HepG2 (cell line): Measurements from ENCODE around the gene SOX13. TPM values are rescaled to one million over a fixed set of nuclear protein-coding genes. Genes with fewer than 3 reads are reported as not detected.

Source experiments
- ATAC-seq: fragments of 200-7000 bp; cut with Tn5 transposase; 3 replicates; pipeline ENCODE4 v1.9.1; 2020; ENCODE audit warnings: mild to moderate bottlenecking, moderate library complexity
- BruUV-seq: library from RNA; stranded (reverse); fragments of 400-500 nt; replicated peaks from 2 replicates; lab custom pipeline; 2021; lab: Mats Ljungman, UMichigan
- CTCF ChIA-PET: fragments of 300-600 bp; formaldehyde crosslinking; extraction: SDS; loops from one replicate; lab custom pipeline; 2021; ENCODE audit warnings: low total read pairs, inconsistent platforms, low intra/inter-chr PET ratio; lab: Yijun Ruan, JAX
- POLR2A ChIA-PET: fragments of 350-600 bp; sonication (Branson Sonifier 250); formaldehyde crosslinking; loops from one replicate; lab custom pipeline; 2020; ENCODE audit warnings: antibody characterized with exemption, inconsistent platforms; lab: Yijun Ruan, JAX
- DNase-seq: peaks from one replicate; pipeline ENCODE4 v3.0.0-alpha.2; 2015; ENCODE audit warnings: low spot score
- FAIRE-seq: peaks from 3 replicates; lab custom pipeline; 2011; peaks lifted over from hg19 to GRCh38; lab: Jason Lieb, UNC
- H2AFZ ChIP-seq: one replicate; pipeline ENCODE4 v1.6.1; 2011; ENCODE audit warnings: low read length, inconsistent platforms
- H3K27ac ChIP-seq: fragments of 300-600 bp; 3 replicates; pipeline ENCODE4 v1.8.0; 2011; ENCODE audit warnings: mixed run types, mild to moderate bottlenecking, mixed read lengths, low read length, inconsistent platforms; ENCODE audit not compliant: insufficient read depth; ENCODE audit errors: extremely low read length
- H3K27me3 ChIP-seq, 2 experiments: fragments of 200-600 bp in 1 of 2; 2 replicates in 1 of 2; 3 replicates in 1 of 2; pipeline versions ENCODE4 v1.6.0 to v1.8.0; 2011; ENCODE audit warnings: low read length in 2 of 2, mild to moderate bottlenecking in 2 of 2, moderate library complexity in 2 of 2, inconsistent platforms in 1 of 2; ENCODE audit not compliant: insufficient read depth in 2 of 2, control insufficient read depth in 1 of 2
- H3K36me3 ChIP-seq, 2 experiments: fragments of 200-600 bp in 1 of 2; replicated peaks in 1 of 2; 2 replicates in 1 of 2; 3 replicates in 1 of 2; pipeline versions ENCODE4 v1.5.1 to v1.8.0; 2011; ENCODE audit warnings: low read length in 2 of 2, inconsistent platforms in 1 of 2; ENCODE audit not compliant: insufficient read depth in 2 of 2, control insufficient read depth in 1 of 2
- H3K4me1 ChIP-seq: 2 replicates; pipeline ENCODE4 v1.5.1; 2012; ENCODE audit warnings: low read length, inconsistent platforms; ENCODE audit not compliant: insufficient read depth
- H3K4me2 ChIP-seq: 2 replicates; pipeline ENCODE4 v1.6.0; 2011; ENCODE audit warnings: low read depth, low read length, inconsistent platforms
- H3K4me3 ChIP-seq, 3 experiments: fragments of 200-600 bp in 1 of 3; sonication (generic), shearing (Covaris generic) in 1 of 3; replicated peaks in 1 of 3; 2 replicates each; pipeline ENCODE4 v1.5.1; 2011 to 2016; ENCODE audit warnings: low read length in 3 of 3, inconsistent platforms in 2 of 3, low read depth in 2 of 3, mild to moderate bottlenecking in 2 of 3, control low read depth in 1 of 3, mixed read lengths in 1 of 3; ENCODE audit not compliant: insufficient read depth in 1 of 3
- H3K79me2 ChIP-seq: one replicate; pipeline ENCODE4 v1.6.1; 2011; ENCODE audit warnings: low read length, inconsistent platforms; ENCODE audit not compliant: insufficient read depth
- H3K9ac ChIP-seq: 2 replicates; pipeline ENCODE4 v1.6.0; 2011; ENCODE audit warnings: mild to moderate bottlenecking, low read depth, low read length, inconsistent platforms; ENCODE audit not compliant: insufficient read depth
- H3K9me3 ChIP-seq: 2 replicates; pipeline ENCODE4 v1.5.1; 2012; ENCODE audit warnings: mild to moderate bottlenecking, low read length
- H4K20me1 ChIP-seq: 2 replicates; pipeline ENCODE4 v1.6.0; 2011; ENCODE audit warnings: inconsistent platforms, mild to moderate bottlenecking, low read length, moderate library complexity; ENCODE audit not compliant: insufficient read depth
- MBNL3 ChIP-seq: fragments of 250-450 bp; sonication (Bioruptor Pico); conservative IDR thresholded peaks from 2 replicates; pipeline ENCODE4 v1.8.0; 2022; ENCODE audit warnings: mild to moderate bottlenecking, inconsistent platforms
- ONECUT2 ChIP-seq: sonication (generic); formaldehyde crosslinking; IDR thresholded peaks from 2 replicates; pipeline ENCODE4 v1.4.0; 2020; ENCODE audit warnings: missing genetic modification reagents
- PPARG ChIP-seq: conservative IDR thresholded peaks from 2 replicates; pipeline ENCODE4 v1.6.1; 2016; ENCODE audit warnings: missing biosample characterization, missing genetic modification reagents
- TCF12 ChIP-seq, 2 experiments: fragments of 450-650 bp in 1 of 2; sonication (generic) in 1 of 2; formaldehyde crosslinking in 1 of 2; IDR thresholded peaks; 2 replicates each; pipeline versions ENCODE4 v1.6.1 to v1.8.0; 2017 to 2022; ENCODE audit warnings: antibody characterized with exemption in 1 of 2, mild to moderate bottlenecking in 1 of 2, missing genetic modification reagents in 1 of 2, moderate library complexity in 1 of 2
- TOE1 ChIP-seq: sonication (generic); formaldehyde crosslinking; IDR thresholded peaks from 2 replicates; pipeline ENCODE4 v1.4.0; 2020; ENCODE audit warnings: mild to moderate bottlenecking, missing genetic modification reagents
- ZNF101 ChIP-seq: sonication (generic); formaldehyde crosslinking; IDR thresholded peaks from 2 replicates; pipeline ENCODE4 v1.4.0; 2020; ENCODE audit warnings: mild to moderate bottlenecking, low read depth, missing genetic modification reagents, borderline replicate concordance
- ZNF431 ChIP-seq: sonication (generic); formaldehyde crosslinking; IDR thresholded peaks from 2 replicates; pipeline ENCODE4 v1.9.0; 2022; ENCODE audit warnings: missing genetic modification reagents, low read depth, mild to moderate bottlenecking, borderline replicate concordance
- ZNF546 ChIP-seq: sonication (generic); formaldehyde crosslinking; conservative IDR thresholded peaks from 2 replicates; pipeline ENCODE4 v1.8.1; 2023; ENCODE audit warnings: mild to moderate bottlenecking, missing genetic modification reagents
- ZNF75D ChIP-seq: sonication (generic); formaldehyde crosslinking; IDR thresholded peaks from 2 replicates; pipeline ENCODE4 v1.8.1; 2023; ENCODE audit warnings: missing genetic modification reagents, mild to moderate bottlenecking, borderline replicate concordance
- WGBS: methylation state at CpG from one replicate; pipeline ENCODE4 v1.1.6; 2017; ENCODE audit warnings: low lambda C conversion rate; 5-methylcytosine and 5-hydroxymethylcytosine counted together
- in situ Hi-C: cut with HindIII; loops from 2 replicates; pipeline ENCODE4 v1.10.0; 2017; ENCODE audit warnings: low pct_unique_long_range_greater_than_20kb; ENCODE audit not compliant: extremely low pct_ligation_motif_present
- intact Hi-C: fragments of 100-400 bp; cut with micrococcal nuclease; formaldehyde crosslinking; loops from one replicate; pipeline ENCODE4 v1.10.0; 2022; ENCODE audit not compliant: unreplicated experiment
- polyA plus RNA-seq, 8 experiments: library from polyadenylated mRNA; depleted of rRNA in 3 of 8; stranded (reverse) in 7 of 8; unstranded in 1 of 8; fragments of >200 nt; fragmentation: Illumina TruSeq in 4 of 8; extraction: Trizol in 4 of 8; gene quantifications; 2 replicates each; pipeline versions ENCODE4 v1.2.1 to v1.2.3, GENCODE V29; 2011 to 2016; ENCODE audit warnings: low read depth in 4 of 8, missing spikeins in 1 of 8, mixed read lengths in 1 of 8; ENCODE audit not compliant: insufficient read depth in 1 of 8
- total RNA-seq, 5 experiments: library from RNA; depleted of rRNA; stranded (reverse); fragments of >200 nt; fragmentation: Illumina TruSeq; extraction: Trizol; gene quantifications; 2 replicates each; pipeline ENCODE4 v1.2.3, GENCODE V29; 2016; ENCODE audit warnings: low read depth in 1 of 5
- TF ChIP-seq, protein P1 (sequence below): sonication (generic); formaldehyde crosslinking; IDR thresholded peaks from 2 replicates; pipeline ENCODE4 v1.5.0; 2020; ENCODE audit warnings: missing genetic modification reagents, mild to moderate bottlenecking, borderline replicate concordance
- TF ChIP-seq, protein P2 (sequence below): sonication (generic); formaldehyde crosslinking; IDR thresholded peaks from 2 replicates; pipeline ENCODE4 v1.4.0; 2020; ENCODE audit warnings: missing genetic modification reagents
- TF ChIP-seq, protein P3 (sequence below): sonication (generic); formaldehyde crosslinking; IDR thresholded peaks from 2 replicates; pipeline ENCODE4 v1.8.1; 2023; ENCODE audit warnings: mild to moderate bottlenecking, inconsistent platforms, moderate library complexity, missing genetic modification reagents, borderline replicate concordance

Gene SOX13
- total and polyA plus RNA-seq, 2 of the 13 experiments (the other 11 are each of a cell fraction or from before 2014, with no cell fraction given) = 13.3 to 15.8 TPM

DNA sequence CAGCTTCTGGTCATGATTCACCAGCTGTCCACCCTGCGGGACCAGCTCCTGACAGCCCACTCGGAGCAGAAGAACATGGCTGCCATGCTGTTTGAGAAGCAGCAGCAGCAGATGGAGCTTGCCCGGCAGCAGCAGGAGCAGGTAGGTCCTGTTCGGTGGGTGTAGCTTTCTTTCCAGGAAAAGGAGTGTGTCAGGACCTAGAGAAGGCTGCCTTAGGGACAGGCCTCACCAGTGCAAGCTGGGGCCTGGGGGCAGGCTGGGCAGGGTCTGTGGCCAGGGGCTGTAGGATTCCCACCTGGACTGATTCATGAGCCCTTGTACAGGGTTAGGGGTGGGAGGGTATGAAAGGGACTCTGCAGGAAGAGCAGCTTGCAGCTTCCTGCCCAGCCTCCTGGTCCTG, 43.6 kb downstream of the SOX13 start:
- H3K9ac ChIP-seq = no peak overlapping the region
- peaks cover 13% of the 10 kb centered on the region for H3K79me2 ChIP-seq
- CTCF ChIA-PET = no interaction called here
- DNase-seq (no peak), FAIRE-seq (no peak), ATAC-seq (no peak; the same call in 2 of the 3 replicates)
- POLR2A ChIA-PET = no interaction called here
- WGBS = 100% methylated on average over 4 of the region's 4 CpGs
- peaks cover 31 to 64% of the 10 kb centered on the region in 2 experiments for H3K36me3 ChIP-seq
- no TSS peak for BruUV-seq
- peaks cover 12% of the 10 kb centered on the region for H3K4me1 ChIP-seq
- H2AFZ ChIP-seq = no peak overlapping the region
- intact Hi-C loops = no loop called here
- no peaks in the 10 kb centered on the region for H3K27me3 ChIP-seq
- in situ Hi-C loops = no loop called here
- H3K9me3 ChIP-seq = no peaks in the 10 kb centered on the region
- H3K27ac ChIP-seq = no peak overlapping the region
- H3K4me2 ChIP-seq = no peak overlapping the region
- no peaks in the 10 kb centered on the region for H4K20me1 ChIP-seq
- H3K4me3 ChIP-seq = no peak overlapping the region
- TF ChIP-seq, protein P1, sequence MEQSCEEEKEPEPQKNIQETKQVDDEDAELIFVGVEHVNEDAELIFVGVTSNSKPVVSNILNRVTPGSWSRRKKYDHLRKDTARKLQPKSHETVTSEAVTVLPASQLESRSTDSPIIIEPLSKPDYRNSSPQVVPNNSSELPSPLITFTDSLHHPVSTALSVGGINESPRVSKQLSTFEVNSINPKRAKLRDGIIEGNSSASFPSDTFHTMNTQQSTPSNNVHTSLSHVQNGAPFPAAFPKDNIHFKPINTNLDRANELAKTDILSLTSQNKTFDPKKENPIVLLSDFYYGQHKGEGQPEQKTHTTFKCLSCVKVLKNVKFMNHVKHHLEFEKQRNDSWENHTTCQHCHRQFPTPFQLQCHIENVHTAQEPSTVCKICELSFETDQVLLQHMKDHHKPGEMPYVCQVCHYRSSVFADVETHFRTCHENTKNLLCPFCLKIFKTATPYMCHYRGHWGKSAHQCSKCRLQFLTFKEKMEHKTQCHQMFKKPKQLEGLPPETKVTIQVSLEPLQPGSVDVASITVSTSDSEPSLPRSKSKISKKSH (CRISPR knock-in tag) = no peak
- no peak for TF ChIP-seq TOE1
- no peak for TF ChIP-seq ZNF431 (CRISPR knock-in tag)
- no peak for TF ChIP-seq ONECUT2
- TF ChIP-seq MBNL3 (CRISPR knock-in tag) = no peak
- no peak for TF ChIP-seq ZNF75D (CRISPR knock-in tag)
- no peak for TF ChIP-seq ZNF546 (CRISPR knock-in tag)
- TF ChIP-seq, protein P2, sequence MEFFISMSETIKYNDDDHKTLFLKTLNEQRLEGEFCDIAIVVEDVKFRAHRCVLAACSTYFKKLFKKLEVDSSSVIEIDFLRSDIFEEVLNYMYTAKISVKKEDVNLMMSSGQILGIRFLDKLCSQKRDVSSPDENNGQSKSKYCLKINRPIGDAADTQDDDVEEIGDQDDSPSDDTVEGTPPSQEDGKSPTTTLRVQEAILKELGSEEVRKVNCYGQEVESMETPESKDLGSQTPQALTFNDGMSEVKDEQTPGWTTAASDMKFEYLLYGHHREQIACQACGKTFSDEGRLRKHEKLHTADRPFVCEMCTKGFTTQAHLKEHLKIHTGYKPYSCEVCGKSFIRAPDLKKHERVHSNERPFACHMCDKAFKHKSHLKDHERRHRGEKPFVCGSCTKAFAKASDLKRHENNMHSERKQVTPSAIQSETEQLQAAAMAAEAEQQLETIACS = no peak
- no peak for TF ChIP-seq TCF12 (IDR thresholded peaks at IDR 0.05)
- TF ChIP-seq TCF12 (CRISPR knock-in tag; IDR thresholded peaks at IDR 0.05) = no peak
- TF ChIP-seq, protein P3, sequence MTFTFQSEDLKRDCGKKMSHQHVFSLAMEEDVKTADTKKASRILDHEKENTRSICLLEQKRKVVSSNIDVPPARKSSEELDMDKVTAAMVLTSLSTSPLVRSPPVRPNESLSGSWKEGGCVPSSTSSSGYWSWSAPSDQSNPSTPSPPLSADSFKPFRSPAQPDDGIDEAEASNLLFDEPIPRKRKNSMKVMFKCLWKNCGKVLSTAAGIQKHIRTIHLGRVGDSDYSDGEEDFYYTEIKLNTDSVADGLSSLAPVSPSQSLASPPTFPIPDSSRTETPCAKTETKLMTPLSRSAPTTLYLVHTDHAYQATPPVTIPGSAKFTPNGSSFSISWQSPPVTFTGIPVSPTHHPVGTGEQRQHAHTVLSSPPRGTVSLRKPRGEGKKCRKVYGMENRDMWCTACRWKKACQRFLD (CRISPR knock-in tag) = no peak
- TF ChIP-seq PPARG (CRISPR knock-in tag) = no peak
- no peak for TF ChIP-seq ZNF101 (CRISPR knock-in tag)
